ENCODE measurements around the gene HTR1E.

Gene HTR1E

GRCh38 chr6:87040729-87041128 lies 103.4 kb downstream of the HTR1E start:
- H2AK5ac ChIP-seq (ENCODE audit: low read length, severe bottlenecking), result no peak overlapping the region
- no peaks in the 10 kb centered on the region for H3K4me1 ChIP-seq (ENCODE audit: control insufficient read depth, insufficient read depth, low read depth, low read length)
- no peak overlapping the region for H3K4me2 ChIP-seq (ENCODE audit: low read length, poor library complexity, severe bottlenecking)
- H3K18ac ChIP-seq (ENCODE audit: low read depth in 1 of 2, low read length in 2 of 2), result no peak overlapping the region
- H4K91ac ChIP-seq (ENCODE audit: low read length), result no peak overlapping the region
- H4K8ac ChIP-seq (ENCODE audit: low read length), result no peak overlapping the region
- H3K9me3 ChIP-seq (ENCODE audit: control insufficient read depth, low read length), result no peaks in the 10 kb centered on the region
- H3K36me3 ChIP-seq (ENCODE audit: control insufficient read depth in 1 of 2, insufficient read depth in 2 of 2, low read depth in 1 of 2, low read length in 2 of 2), result no peaks in the 10 kb centered on the region
- H3K4ac ChIP-seq (ENCODE audit: low read depth in 1 of 2, low read length in 2 of 2), result no peak overlapping the region
- H2AFZ ChIP-seq (ENCODE audit: low read depth, low read length), result no peak overlapping the region
- H3K4me3 ChIP-seq (ENCODE audit: insufficient read depth in 1 of 2, low read depth in 1 of 2, low read length in 2 of 2), result no peak overlapping the region
- H2BK12ac ChIP-seq (ENCODE audit: low read length in 2 of 2), result no peak overlapping the region
- H3K27ac ChIP-seq (ENCODE audit: low read length, poor library complexity, severe bottlenecking), result no peak overlapping the region
- no peaks in the 10 kb centered on the region for H3K79me1 ChIP-seq (replicated peaks; ENCODE audit: low read length, poor library complexity, severe bottlenecking)
- no peak overlapping the region for H3K9ac ChIP-seq (ENCODE audit: low read length)
- H3K27me3 ChIP-seq (ENCODE audit: control insufficient read depth in 1 of 2, insufficient read depth in 1 of 2, low read length in 2 of 2), result peaks cover 0 to 3% of the 10 kb centered on the region in 2 experiments
- H3K23ac ChIP-seq (ENCODE audit: low read length in 2 of 2), result no peak overlapping the region
- 69% methylated on average over 4 of the region's 4 CpGs for WGBS
- no peak overlapping the region for H2BK120ac ChIP-seq (ENCODE audit: low read depth, low read length)
- H3K14ac ChIP-seq (ENCODE audit: low read length in 2 of 2), result no peak overlapping the region
- no peak for DNase-seq
- no peak overlapping the region for H2BK5ac ChIP-seq (ENCODE audit: low read depth, low read length, poor library complexity, severe bottlenecking)
- H2BK15ac ChIP-seq (ENCODE audit: low read depth, poor library complexity, severe bottlenecking), result no peak overlapping the region

- no peak overlapping the region for H2BK5ac ChIP-seq (ENCODE audit: low read depth, low read length, poor library complexity, severe bottlenecking)
- H3K9me3 ChIP-seq (ENCODE audit: control insufficient read depth, low read length), result no peaks in the 10 kb centered on the region
- H2BK120ac ChIP-seq (ENCODE audit: low read depth, low read length), result no peak overlapping the region
- H3K27me3 ChIP-seq (ENCODE audit: control insufficient read depth in 1 of 2, insufficient read depth in 1 of 2, low read length in 2 of 2), result no peaks in the 10 kb centered on the region
- H3K4me1 ChIP-seq (ENCODE audit: control insufficient read depth, insufficient read depth, low read depth, low read length), result no peaks in the 10 kb centered on the region
- no peak overlapping the region for H3K4me2 ChIP-seq (ENCODE audit: low read length, poor library complexity, severe bottlenecking)
- no peak overlapping the region for H3K4ac ChIP-seq (ENCODE audit: low read depth in 1 of 2, low read length in 2 of 2)
- no peak overlapping the region for H3K18ac ChIP-seq (ENCODE audit: low read depth in 1 of 2, low read length in 2 of 2)
- H3K4me3 ChIP-seq (ENCODE audit: insufficient read depth in 1 of 2, low read depth in 1 of 2, low read length in 2 of 2), result no peak overlapping the region
- no peak overlapping the region for H3K14ac ChIP-seq (ENCODE audit: low read length in 2 of 2)
- H2AFZ ChIP-seq (ENCODE audit: low read depth, low read length), result no peak overlapping the region
- no peak overlapping the region for H3K23ac ChIP-seq (ENCODE audit: low read length in 2 of 2)
- H3K79me1 ChIP-seq (replicated peaks; ENCODE audit: low read length, poor library complexity, severe bottlenecking), result no peaks in the 10 kb centered on the region
- no peak overlapping the region for H2AK5ac ChIP-seq (ENCODE audit: low read length, severe bottlenecking)
- DNase-seq, result no peak
- no peak overlapping the region for H3K27ac ChIP-seq (ENCODE audit: low read length, poor library complexity, severe bottlenecking)
- WGBS, result 50% methylated on average over 5 of the region's 5 CpGs
- H3K36me3 ChIP-seq (ENCODE audit: control insufficient read depth in 1 of 2, insufficient read depth in 2 of 2, low read depth in 1 of 2, low read length in 2 of 2), result no peaks in the 10 kb centered on the region
- H3K9ac ChIP-seq (ENCODE audit: low read length), result no peak overlapping the region
- H4K8ac ChIP-seq (ENCODE audit: low read length), result no peak overlapping the region
- H2BK15ac ChIP-seq (ENCODE audit: low read depth, poor library complexity, severe bottlenecking), result no peak overlapping the region
- H4K91ac ChIP-seq (ENCODE audit: low read length), result peak overlapping the region; percentile 27
- no peak overlapping the region for H2BK12ac ChIP-seq (ENCODE audit: low read length in 2 of 2)
Measured at GRCh38 chr6:87045521-87046075, 108.3 kb downstream of the HTR1E start.

GRCh38 chr6:87049779-87050178 lies 112.5 kb downstream of the HTR1E start:
- no peak overlapping the region for H2AK5ac ChIP-seq (ENCODE audit: low read length, severe bottlenecking)
- no peak overlapping the region for H2BK5ac ChIP-seq (ENCODE audit: low read depth, low read length, poor library complexity, severe bottlenecking)
- no peak overlapping the region for H3K4me3 ChIP-seq (ENCODE audit: insufficient read depth in 1 of 2, low read depth in 1 of 2, low read length in 2 of 2)
- H2AFZ ChIP-seq (ENCODE audit: low read depth, low read length), result no peak overlapping the region
- H3K4me1 ChIP-seq (ENCODE audit: control insufficient read depth, insufficient read depth, low read depth, low read length), result no peaks in the 10 kb centered on the region
- H3K9ac ChIP-seq (ENCODE audit: low read length), result no peak overlapping the region
- H3K27ac ChIP-seq (ENCODE audit: low read length, poor library complexity, severe bottlenecking), result no peak overlapping the region
- H4K91ac ChIP-seq (ENCODE audit: low read length), result no peak overlapping the region
- H3K9me3 ChIP-seq (ENCODE audit: control insufficient read depth, low read length), result no peaks in the 10 kb centered on the region
- H3K4ac ChIP-seq (ENCODE audit: low read depth in 1 of 2, low read length in 2 of 2), result no peak overlapping the region
- WGBS, result 92% methylated on average over 1 of the region's 1 CpG
- H2BK15ac ChIP-seq (ENCODE audit: low read depth, poor library complexity, severe bottlenecking), result no peak overlapping the region
- no peak overlapping the region for H3K18ac ChIP-seq (ENCODE audit: low read depth in 1 of 2, low read length in 2 of 2)
- no peak overlapping the region for H4K8ac ChIP-seq (ENCODE audit: low read length)
- no peak for DNase-seq
- H3K4me2 ChIP-seq (ENCODE audit: low read length, poor library complexity, severe bottlenecking), result no peak overlapping the region
- H2BK120ac ChIP-seq (ENCODE audit: low read depth, low read length), result no peak overlapping the region
- no peak overlapping the region for H2BK12ac ChIP-seq (ENCODE audit: low read length in 2 of 2)
- no peak overlapping the region for H3K23ac ChIP-seq (ENCODE audit: low read length in 2 of 2)
- no peaks in the 10 kb centered on the region for H3K79me1 ChIP-seq (replicated peaks; ENCODE audit: low read length, poor library complexity, severe bottlenecking)
- H3K14ac ChIP-seq (ENCODE audit: low read length in 2 of 2), result no peak overlapping the region
- no peaks in the 10 kb centered on the region for H3K27me3 ChIP-seq (ENCODE audit: control insufficient read depth in 1 of 2, insufficient read depth in 1 of 2, low read length in 2 of 2)
- H3K36me3 ChIP-seq (ENCODE audit: control insufficient read depth in 1 of 2, insufficient read depth in 2 of 2, low read depth in 1 of 2, low read length in 2 of 2), result no peaks in the 10 kb centered on the region

GRCh38 chr6:87053312-87053711 lies 116.0 kb downstream of the HTR1E start:
- no peak overlapping the region for H2BK12ac ChIP-seq (ENCODE audit: low read length in 2 of 2)
- no peaks in the 10 kb centered on the region for H3K36me3 ChIP-seq (ENCODE audit: control insufficient read depth in 1 of 2, insufficient read depth in 2 of 2, low read depth in 1 of 2, low read length in 2 of 2)
- no peak overlapping the region for H3K18ac ChIP-seq (ENCODE audit: low read depth in 1 of 2, low read length in 2 of 2)
- H3K4ac ChIP-seq (ENCODE audit: low read depth in 1 of 2, low read length in 2 of 2), result no peak overlapping the region
- H3K4me3 ChIP-seq (ENCODE audit: insufficient read depth in 1 of 2, low read depth in 1 of 2, low read length in 2 of 2), result no peak overlapping the region
- no peak overlapping the region for H4K91ac ChIP-seq (ENCODE audit: low read length)
- H2BK15ac ChIP-seq (ENCODE audit: low read depth, poor library complexity, severe bottlenecking), result no peak overlapping the region
- no peaks in the 10 kb centered on the region for H3K79me1 ChIP-seq (replicated peaks; ENCODE audit: low read length, poor library complexity, severe bottlenecking)
- no peak overlapping the region for H2AFZ ChIP-seq (ENCODE audit: low read depth, low read length)
- no peak overlapping the region for H2BK5ac ChIP-seq (ENCODE audit: low read depth, low read length, poor library complexity, severe bottlenecking)
- H2AK5ac ChIP-seq (ENCODE audit: low read length, severe bottlenecking), result no peak overlapping the region
- no peak overlapping the region for H3K14ac ChIP-seq (ENCODE audit: low read length in 2 of 2)
- no peak overlapping the region for H3K23ac ChIP-seq (ENCODE audit: low read length in 2 of 2)
- DNase-seq, result no peak
- H3K4me1 ChIP-seq (ENCODE audit: control insufficient read depth, insufficient read depth, low read depth, low read length), result no peaks in the 10 kb centered on the region
- H3K27ac ChIP-seq (ENCODE audit: low read length, poor library complexity, severe bottlenecking), result no peak overlapping the region
- H3K27me3 ChIP-seq (ENCODE audit: control insufficient read depth in 1 of 2, insufficient read depth in 1 of 2, low read length in 2 of 2), result peaks cover 1 to 3% of the 10 kb centered on the region in 2 experiments
- no peak overlapping the region for H2BK120ac ChIP-seq (ENCODE audit: low read depth, low read length)
- no peaks in the 10 kb centered on the region for H3K9me3 ChIP-seq (ENCODE audit: control insufficient read depth, low read length)
- H3K9ac ChIP-seq (ENCODE audit: low read length), result no peak overlapping the region
- H3K4me2 ChIP-seq (ENCODE audit: low read length, poor library complexity, severe bottlenecking), result no peak overlapping the region
- 100% methylated on average over 1 of the region's 1 CpG for WGBS
- no peak overlapping the region for H4K8ac ChIP-seq (ENCODE audit: low read length)

All from mesenchymal stem cell (in vitro differentiated cells and primary cell).